Measurements from ENCODE around the gene CEP128. TPM values are rescaled to one million over a fixed set of nuclear protein-coding genes. Genes with fewer than 3 reads are reported as not detected.

The CEP128 gene
- total and polyA plus RNA-seq, 2 donors from 2014 or later: 0.43 to 9.0 TPM

DNA sequence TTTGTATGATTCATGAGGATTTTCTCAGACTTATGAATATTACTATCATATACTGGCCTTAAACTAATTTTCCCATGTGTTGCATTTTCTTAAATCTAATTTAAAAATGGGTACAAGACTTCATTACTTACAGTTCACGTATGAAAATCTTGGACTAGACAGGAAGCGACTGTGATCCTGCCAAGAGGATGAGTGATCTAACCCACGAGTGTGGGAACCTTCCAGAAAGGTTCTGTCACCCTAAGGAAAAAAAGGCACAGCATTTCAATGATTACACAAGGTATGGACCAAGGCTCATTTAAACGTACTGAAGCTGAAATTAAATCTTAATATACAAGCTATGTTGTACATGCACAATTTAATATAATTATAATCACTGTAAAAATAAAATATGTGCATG is 436.8 kb downstream of the CEP128 start:
- no peaks in the 10 kb centered on the region for H3K9me3 ChIP-seq (ENCODE audit: control insufficient read depth in 2 of 3, insufficient read depth in 1 of 3, low read length in 3 of 3)
- intact Hi-C loops (cut with DNase I): no loop called here
- H3K27me3 ChIP-seq (ENCODE audit: control insufficient read depth, insufficient read depth, low read length): no peaks in the 10 kb centered on the region
- FAIRE-seq (no peak), DNase-seq (no peak)
- H3K36me3 ChIP-seq (ENCODE audit: control insufficient read depth in 2 of 3, insufficient read depth in 3 of 3, low read length in 3 of 3): no peaks in the 10 kb centered on the region
- no peak overlapping the region for H3K9ac ChIP-seq (ENCODE audit: low read length in 3 of 3)
- H3K4me3 ChIP-seq (ENCODE audit: low read length in 3 of 3): no peak overlapping the region
- no peaks in the 10 kb centered on the region for H3K4me1 ChIP-seq (ENCODE audit: control insufficient read depth in 2 of 3, insufficient read depth in 2 of 3, low read depth in 1 of 3, low read length in 3 of 3)
- no peak for TF ChIP-seq CTCF (IDR thresholded peaks at IDR 0.05; ENCODE audit: borderline replicate concordance, extremely low read depth, insufficient read depth)
- H3K27ac ChIP-seq (ENCODE audit: low read depth in 2 of 2, low read length in 2 of 2): no peak overlapping the region

- H3K4me1 ChIP-seq (ENCODE audit: control insufficient read depth in 2 of 3, insufficient read depth in 2 of 3, low read depth in 1 of 3, low read length in 3 of 3): no peaks in the 10 kb centered on the region
- intact Hi-C loops (cut with DNase I): no loop called here
- FAIRE-seq (no peak), DNase-seq (no peak)
- H3K9me3 ChIP-seq (ENCODE audit: control insufficient read depth in 2 of 3, insufficient read depth in 1 of 3, low read length in 3 of 3): no peaks in the 10 kb centered on the region
- TF ChIP-seq CTCF (IDR thresholded peaks at IDR 0.05; ENCODE audit: borderline replicate concordance, extremely low read depth, insufficient read depth): no peak
- no peaks in the 10 kb centered on the region for H3K27me3 ChIP-seq (ENCODE audit: control insufficient read depth, insufficient read depth, low read length)
- H3K9ac ChIP-seq (ENCODE audit: low read length in 3 of 3): no peak overlapping the region
- H3K27ac ChIP-seq (ENCODE audit: low read depth in 2 of 2, low read length in 2 of 2): no peak overlapping the region
- no peak overlapping the region for H3K4me3 ChIP-seq (ENCODE audit: low read length in 3 of 3)
- H3K36me3 ChIP-seq (ENCODE audit: control insufficient read depth in 2 of 3, insufficient read depth in 3 of 3, low read length in 3 of 3): no peaks in the 10 kb centered on the region
These were observed 443.0 kb downstream of the CEP128 start for GRCh38 chr14:80498533-80498932.

GRCh38 chr14:80496090-80496489 is 445.4 kb downstream of the CEP128 start:
- H3K4me1 ChIP-seq (ENCODE audit: control insufficient read depth in 2 of 3, insufficient read depth in 2 of 3, low read depth in 1 of 3, low read length in 3 of 3): no peaks in the 10 kb centered on the region
- H3K27ac ChIP-seq (ENCODE audit: low read depth in 2 of 2, low read length in 2 of 2): no peak overlapping the region
- H3K4me3 ChIP-seq (ENCODE audit: low read length in 3 of 3): no peak overlapping the region
- TF ChIP-seq CTCF (IDR thresholded peaks at IDR 0.05; ENCODE audit: borderline replicate concordance, extremely low read depth, insufficient read depth): no peak
- no peaks in the 10 kb centered on the region for H3K9me3 ChIP-seq (ENCODE audit: control insufficient read depth in 2 of 3, insufficient read depth in 1 of 3, low read length in 3 of 3)
- no peaks in the 10 kb centered on the region for H3K36me3 ChIP-seq (ENCODE audit: control insufficient read depth in 2 of 3, insufficient read depth in 3 of 3, low read length in 3 of 3)
- FAIRE-seq (no peak), DNase-seq (no peak)
- intact Hi-C loops (cut with DNase I): no loop called here
- no peak overlapping the region for H3K9ac ChIP-seq (ENCODE audit: low read length in 3 of 3)
- no peaks in the 10 kb centered on the region for H3K27me3 ChIP-seq (ENCODE audit: control insufficient read depth, insufficient read depth, low read length)

- no peaks in the 10 kb centered on the region for H3K4me1 ChIP-seq (ENCODE audit: control insufficient read depth in 2 of 3, insufficient read depth in 2 of 3, low read depth in 1 of 3, low read length in 3 of 3)
- H3K9me3 ChIP-seq (ENCODE audit: control insufficient read depth in 2 of 3, insufficient read depth in 1 of 3, low read length in 3 of 3): no peaks in the 10 kb centered on the region
- H3K4me3 ChIP-seq (ENCODE audit: low read length in 3 of 3): no peak overlapping the region
- DNase-seq (no peak), FAIRE-seq (no peak)
- no peaks in the 10 kb centered on the region for H3K27me3 ChIP-seq (ENCODE audit: control insufficient read depth, insufficient read depth, low read length)
- no peak for TF ChIP-seq CTCF (IDR thresholded peaks at IDR 0.05; ENCODE audit: borderline replicate concordance, extremely low read depth, insufficient read depth)
- H3K36me3 ChIP-seq (ENCODE audit: control insufficient read depth in 2 of 3, insufficient read depth in 3 of 3, low read length in 3 of 3): no peaks in the 10 kb centered on the region
- no peak overlapping the region for H3K9ac ChIP-seq (ENCODE audit: low read length in 3 of 3)
- intact Hi-C loops (cut with DNase I): no loop called here
- H3K27ac ChIP-seq (ENCODE audit: low read depth in 2 of 2, low read length in 2 of 2): no peak overlapping the region
These were observed 446.8 kb downstream of the CEP128 start for GRCh38 chr14:80494769-80495168.
